Measurements from ENCODE around the gene HUNK.

The HUNK gene

DNA sequence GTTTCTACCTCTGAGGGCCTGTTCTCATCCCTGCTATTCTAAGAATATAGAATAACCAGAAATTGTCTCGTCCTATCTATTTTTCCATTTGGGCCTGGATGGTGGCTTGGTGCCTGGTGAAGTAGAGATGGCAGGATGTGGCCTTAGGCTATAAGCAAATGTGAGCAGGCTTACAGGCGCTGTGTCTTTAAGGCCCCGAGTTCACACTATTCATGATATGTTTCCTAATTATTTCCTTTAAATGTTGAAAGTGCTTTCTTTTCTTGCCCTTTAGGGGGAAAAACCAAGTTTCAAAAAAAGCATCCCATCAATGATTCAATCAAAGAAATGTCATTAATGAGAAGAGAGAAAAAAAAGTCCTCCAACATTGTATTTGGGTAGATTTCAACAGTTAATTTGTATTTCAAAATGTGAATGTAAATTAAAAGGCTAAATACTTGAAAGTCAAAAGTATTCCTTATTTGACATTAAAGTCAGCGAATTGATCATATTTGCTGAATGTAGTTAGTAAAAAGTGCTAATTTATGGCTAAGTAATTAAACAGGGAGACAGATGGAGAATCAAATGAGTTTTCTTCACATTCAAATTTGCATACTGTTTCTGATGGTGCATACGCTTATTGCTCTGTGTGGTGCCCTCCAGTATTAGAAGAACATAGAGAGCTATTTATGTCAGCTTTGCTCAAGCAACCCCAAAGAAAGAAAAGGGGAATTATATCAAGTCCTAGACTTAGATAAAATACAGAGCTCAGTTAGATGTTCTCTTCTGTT, 34.0 kb upstream of the HUNK start:
- no peak overlapping the region for H3K4me3 ChIP-seq (ENCODE audit: low read depth, low read length)
- DNase-seq (ENCODE audit: low read depth): no peak
- TF ChIP-seq, protein P1, sequence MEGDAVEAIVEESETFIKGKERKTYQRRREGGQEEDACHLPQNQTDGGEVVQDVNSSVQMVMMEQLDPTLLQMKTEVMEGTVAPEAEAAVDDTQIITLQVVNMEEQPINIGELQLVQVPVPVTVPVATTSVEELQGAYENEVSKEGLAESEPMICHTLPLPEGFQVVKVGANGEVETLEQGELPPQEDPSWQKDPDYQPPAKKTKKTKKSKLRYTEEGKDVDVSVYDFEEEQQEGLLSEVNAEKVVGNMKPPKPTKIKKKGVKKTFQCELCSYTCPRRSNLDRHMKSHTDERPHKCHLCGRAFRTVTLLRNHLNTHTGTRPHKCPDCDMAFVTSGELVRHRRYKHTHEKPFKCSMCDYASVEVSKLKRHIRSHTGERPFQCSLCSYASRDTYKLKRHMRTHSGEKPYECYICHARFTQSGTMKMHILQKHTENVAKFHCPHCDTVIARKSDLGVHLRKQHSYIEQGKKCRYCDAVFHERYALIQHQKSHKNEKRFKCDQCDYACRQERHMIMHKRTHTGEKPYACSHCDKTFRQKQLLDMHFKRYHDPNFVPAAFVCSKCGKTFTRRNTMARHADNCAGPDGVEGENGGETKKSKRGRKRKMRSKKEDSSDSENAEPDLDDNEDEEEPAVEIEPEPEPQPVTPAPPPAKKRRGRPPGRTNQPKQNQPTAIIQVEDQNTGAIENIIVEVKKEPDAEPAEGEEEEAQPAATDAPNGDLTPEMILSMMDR (IDR thresholded peaks at IDR 0.05; ENCODE audit: low read depth, low read length): no peak
- TF ChIP-seq POLR2A (IDR thresholded peaks at IDR 0.05; ENCODE audit: extremely low read depth, insufficient read length) (no peak), MYC (IDR thresholded peaks at IDR 0.05; ENCODE audit: low read depth, low read length) (no peak)
- TF ChIP-seq, protein P2, sequence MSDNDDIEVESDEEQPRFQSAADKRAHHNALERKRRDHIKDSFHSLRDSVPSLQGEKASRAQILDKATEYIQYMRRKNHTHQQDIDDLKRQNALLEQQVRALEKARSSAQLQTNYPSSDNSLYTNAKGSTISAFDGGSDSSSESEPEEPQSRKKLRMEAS (IDR thresholded peaks at IDR 0.05; ENCODE audit: low read depth, low read length): no peak

DNA sequence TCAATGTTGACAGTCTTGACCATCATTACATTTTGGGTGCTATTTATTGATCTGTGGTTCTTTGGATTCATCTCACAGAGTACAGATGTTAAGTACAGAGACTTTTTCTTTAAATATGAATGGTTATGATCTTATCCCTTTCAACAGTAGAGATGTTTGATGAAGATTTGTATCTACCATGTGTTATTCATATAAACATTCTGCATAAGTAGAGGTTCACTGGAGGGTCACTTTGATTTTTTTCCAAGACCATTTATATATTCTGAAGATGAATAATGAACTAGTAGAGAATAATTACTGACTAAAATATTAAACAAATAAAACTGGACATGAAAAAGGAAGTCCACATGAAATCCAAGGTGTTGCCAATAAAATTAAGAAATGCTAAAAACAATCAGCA, 28.6 kb upstream of the HUNK start:
- no peak overlapping the region for H3K4me3 ChIP-seq (ENCODE audit: low read depth, low read length)
- DNase-seq (ENCODE audit: low read depth): no peak
- TF ChIP-seq, protein P2 (IDR thresholded peaks at IDR 0.05; ENCODE audit: low read depth, low read length): no peak
- no peak for TF ChIP-seq MYC (IDR thresholded peaks at IDR 0.05; ENCODE audit: low read depth, low read length)
- TF ChIP-seq, protein P1 (IDR thresholded peaks at IDR 0.05; ENCODE audit: low read depth, low read length): no peak
- TF ChIP-seq POLR2A (IDR thresholded peaks at IDR 0.05; ENCODE audit: extremely low read depth, insufficient read length): no peak

DNA sequence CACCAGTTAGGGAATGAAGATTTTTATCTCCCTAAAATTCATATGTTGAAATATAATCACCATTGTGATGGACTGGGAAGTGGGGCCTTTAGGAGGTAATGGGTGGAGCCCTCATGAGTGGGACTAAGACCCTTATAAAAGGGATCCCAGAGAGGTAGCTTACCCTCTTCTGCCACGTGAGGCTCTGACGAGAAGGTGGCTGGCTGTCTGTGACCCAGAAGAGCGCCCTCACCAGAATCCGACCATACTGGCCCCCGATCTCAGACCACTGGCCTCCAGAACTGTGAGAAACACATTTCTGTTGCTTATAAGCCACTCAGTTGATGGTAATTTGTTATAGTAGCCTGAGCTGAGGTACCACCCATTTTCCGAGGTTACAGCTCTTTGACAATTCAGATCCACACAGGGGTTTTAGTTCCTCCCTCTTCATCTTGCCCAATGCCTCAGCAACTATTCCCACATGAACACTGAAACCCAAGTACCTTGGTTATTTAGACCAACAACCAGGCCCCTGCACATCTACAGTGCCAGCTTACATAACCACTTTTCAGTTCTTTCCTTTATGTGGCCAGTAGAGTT, 27.6 kb upstream of the HUNK start:
- no peak overlapping the region for H3K4me3 ChIP-seq (ENCODE audit: low read depth, low read length)
- no peak for DNase-seq (ENCODE audit: low read depth)
- TF ChIP-seq POLR2A (IDR thresholded peaks at IDR 0.05; ENCODE audit: extremely low read depth, insufficient read length) (no peak), MYC (IDR thresholded peaks at IDR 0.05; ENCODE audit: low read depth, low read length) (no peak)
- TF ChIP-seq, protein P2 (IDR thresholded peaks at IDR 0.05; ENCODE audit: low read depth, low read length): no peak
- TF ChIP-seq, protein P1 (IDR thresholded peaks at IDR 0.05; ENCODE audit: low read depth, low read length): no peak

DNA sequence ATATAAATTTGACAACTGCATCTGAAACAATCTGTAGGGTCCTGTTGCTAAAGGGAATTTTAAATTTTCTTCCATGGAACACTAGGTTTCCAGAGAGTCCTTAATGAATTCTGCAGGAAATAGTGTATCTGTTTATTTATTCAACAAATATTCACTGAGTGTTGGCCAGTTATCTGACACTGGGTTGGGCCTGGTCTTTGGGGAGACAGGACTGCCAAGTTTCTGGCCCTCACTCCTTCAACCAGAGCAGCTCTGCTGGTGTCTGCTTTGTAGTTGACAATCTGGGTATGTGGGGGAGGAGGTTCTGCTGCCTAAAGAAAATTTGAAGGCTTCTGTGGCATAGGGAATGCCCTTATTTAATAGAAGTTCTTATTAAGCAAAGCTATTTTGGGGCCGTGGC, 26.1 kb upstream of the HUNK start:
- TF ChIP-seq, protein P2 (IDR thresholded peaks at IDR 0.05; ENCODE audit: low read depth, low read length): no peak
- TF ChIP-seq POLR2A (IDR thresholded peaks at IDR 0.05; ENCODE audit: extremely low read depth, insufficient read length): no peak
- TF ChIP-seq, protein P1 (IDR thresholded peaks at IDR 0.05; ENCODE audit: low read depth, low read length): no peak
- no peak for TF ChIP-seq MYC (IDR thresholded peaks at IDR 0.05; ENCODE audit: low read depth, low read length)
- no peak overlapping the region for H3K4me3 ChIP-seq (ENCODE audit: low read depth, low read length)
- DNase-seq (ENCODE audit: low read depth): no peak

DNA sequence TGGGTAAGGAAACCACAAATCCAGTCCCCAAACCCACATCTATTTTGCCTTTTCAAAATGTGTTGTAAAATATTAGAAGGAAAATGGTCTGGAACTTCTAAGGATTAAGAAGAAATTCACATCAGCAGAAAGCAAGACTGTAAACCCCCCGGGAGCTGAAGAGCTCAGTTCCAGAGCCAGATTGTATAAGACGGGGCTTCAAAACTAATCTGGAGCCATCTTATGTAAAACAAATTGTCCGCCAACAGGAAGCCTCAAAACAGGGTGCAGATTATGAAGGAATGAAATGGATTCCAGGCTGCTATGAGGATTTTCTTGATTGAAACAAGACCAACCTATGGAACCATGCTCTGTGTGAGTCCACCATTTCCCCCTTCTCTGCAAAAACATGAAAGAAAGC, 25.1 kb upstream of the HUNK start:
- no peak for DNase-seq (ENCODE audit: low read depth)
- TF ChIP-seq MYC (IDR thresholded peaks at IDR 0.05; ENCODE audit: low read depth, low read length): no peak
- TF ChIP-seq, protein P2 (IDR thresholded peaks at IDR 0.05; ENCODE audit: low read depth, low read length): no peak
- TF ChIP-seq, protein P1 (IDR thresholded peaks at IDR 0.05; ENCODE audit: low read depth, low read length): no peak
- TF ChIP-seq POLR2A (IDR thresholded peaks at IDR 0.05; ENCODE audit: extremely low read depth, insufficient read length): no peak
- no peak overlapping the region for H3K4me3 ChIP-seq (ENCODE audit: low read depth, low read length)
